ENCODE results near the gene CHST9. TPM values are rescaled to one million over a fixed set of nuclear protein-coding genes. Genes with fewer than 3 reads are reported as not detected.
"Not testable (repeated sequence)": the region's sequence is repeated elsewhere in the genome, so short reads cannot be mapped to it uniquely, and the experiment has no call there.

The CHST9 gene
- total RNA-seq, 4 donors from 2014 or later: 0.21 to 0.98 (median 0.26) TPM

GRCh38 chr18:26928670-26929313 lies 256.3 kb downstream of the CHST9 start:
- Histone ChIP-seq H3K9me3 (no peaks in the 10 kb centered on the region), H3K4me1 (no peaks in the 10 kb centered on the region), H3K27me3 (no peaks in the 10 kb centered on the region), H3K27ac (no peak overlapping the region), H3K4me3 (no peak overlapping the region), H3K36me3 (no peaks in the 10 kb centered on the region)
- WGBS, 2 donors: 61 to 62% methylated on average over 3 of the region's 3 CpGs
- TF ChIP-seq CTCF (IDR thresholded peaks at IDR 0.05): no peak
- TF ChIP-seq POLR2A (IDR thresholded peaks at IDR 0.05): no peak
- no peak for TF ChIP-seq EP300 (IDR thresholded peaks at IDR 0.05)
- no peak for DNase-seq (ENCODE audit: low spot score in 2 of 2)

GRCh38 chr18:26927822-26928221 lies 257.3 kb downstream of the CHST9 start:
- H3K27me3 ChIP-seq; H3K36me3 ChIP-seq; DNase-seq (ENCODE audit: low spot score in 2 of 2); H3K4me3 ChIP-seq; H3K27ac ChIP-seq; H3K4me1 ChIP-seq; H3K9me3 ChIP-seq: not testable (repeated sequence)
- 43 to 56% methylated on average over 8 of the region's 8 CpGs for WGBS, 2 donors

- no peak overlapping the region for H3K27ac ChIP-seq
- H3K4me3 ChIP-seq: no peak overlapping the region
- no peak for TF ChIP-seq CTCF (IDR thresholded peaks at IDR 0.05)
- no peak for TF ChIP-seq EP300 (IDR thresholded peaks at IDR 0.05)
- no peak for TF ChIP-seq POLR2A (IDR thresholded peaks at IDR 0.05)
- no peaks in the 10 kb centered on the region for H3K27me3 ChIP-seq
- peaks cover 0 to 13% (median 1%) of the 10 kb centered on the region in 4 donors for H3K9me3 ChIP-seq
- H3K4me1 ChIP-seq: no peaks in the 10 kb centered on the region
- DNase-seq (ENCODE audit: low spot score in 2 of 2): no peak
- WGBS, 2 donors: 65 to 88% methylated on average over 1 of the region's 1 CpG
- no peaks in the 10 kb centered on the region for H3K36me3 ChIP-seq
Measured at GRCh38 chr18:26926066-26926675, 258.9 kb downstream of the CHST9 start.

- Histone ChIP-seq H3K36me3 (no peaks in the 10 kb centered on the region), H3K4me1 (no peaks in the 10 kb centered on the region), H3K27ac (no peak overlapping the region), H3K27me3 (no peaks in the 10 kb centered on the region), H3K9me3 (peaks cover 0 to 13% (median 1%) of the 10 kb centered on the region in 4 donors), H3K4me3 (no peak overlapping the region)
- WGBS, 2 donors: 81% methylated on average over 3 of the region's 3 CpGs
- TF ChIP-seq POLR2A (IDR thresholded peaks at IDR 0.05) (no peak), CTCF (IDR thresholded peaks at IDR 0.05) (no peak), EP300 (IDR thresholded peaks at IDR 0.05) (no peak)
- no peak for DNase-seq (ENCODE audit: low spot score in 2 of 2)
Measured at GRCh38 chr18:26925313-26925712, 259.8 kb downstream of the CHST9 start.

- DNase-seq (ENCODE audit: low spot score in 2 of 2): no peak
- no peak for TF ChIP-seq CTCF (IDR thresholded peaks at IDR 0.05)
- TF ChIP-seq EP300 (IDR thresholded peaks at IDR 0.05): no peak
- no peak for TF ChIP-seq POLR2A (IDR thresholded peaks at IDR 0.05)
- H3K4me3 ChIP-seq: no peak overlapping the region
Measured at GRCh38 chr18:26922313-26922712, 262.8 kb downstream of the CHST9 start.

More at GRCh38 chr18:26922313-26922712, 262.8 kb downstream of the CHST9 start:
- Histone ChIP-seq H3K9me3 (peaks cover 0 to 13% (median 1%) of the 10 kb centered on the region in 4 donors), H3K27me3 (no peaks in the 10 kb centered on the region), H3K4me1 (peaks cover 0 to 8% (median 0%) of the 10 kb centered on the region in 4 donors), H3K36me3 (no peaks in the 10 kb centered on the region), H3K27ac (no peak overlapping the region)
